Activated CD4-positive, alpha-beta T cell treated with anti-CD3 and anti-CD28 coated beads for 36 hours (primary cell): Measurements from ENCODE around the gene TTC3. TPM values are rescaled to one million over a fixed set of nuclear protein-coding genes. Genes with fewer than 3 reads are reported as not detected.

Experiments
- ATAC-seq: fragments of 200-7000 bp; cut with Tn5 transposase; one replicate; pipeline ENCODE4 v1.10.0; 2021; ENCODE audit warnings: mild to moderate bottlenecking, moderate library complexity
- CTCF ChIA-PET: fragments of 350-600 bp; sonication (Branson Sonifier 250); formaldehyde crosslinking; loops from one replicate; lab custom pipeline; 2021; ENCODE audit warnings: antibody characterized with exemption; lab: Charles Lee
- POLR2A ChIA-PET: fragments of 350-600 bp; sonication (Branson Sonifier 250); formaldehyde crosslinking; loops from one replicate; lab custom pipeline; 2021; ENCODE audit warnings: antibody characterized with exemption, inconsistent platforms; lab: Charles Lee
- DNase-seq: peaks from one replicate; pipeline ENCODE4 v3.0.0-alpha.2; 2020
- H3K27ac Mint-ChIP-seq: one replicate; pipeline ENCODE4 v1.8.0; 2021; ENCODE audit warnings: mixed read lengths
- H3K27me3 Mint-ChIP-seq: one replicate; pipeline ENCODE4 v1.8.0; 2021; ENCODE audit warnings: mixed read lengths
- H3K36me3 Mint-ChIP-seq: one replicate; pipeline ENCODE4 v1.8.0; 2021; ENCODE audit warnings: low read depth, mixed read lengths
- H3K4me1 Mint-ChIP-seq: one replicate; pipeline ENCODE4 v1.8.0; 2021; ENCODE audit warnings: mixed read lengths
- H3K4me3 Mint-ChIP-seq: one replicate; pipeline ENCODE4 v1.8.0; 2021; ENCODE audit warnings: mild to moderate bottlenecking, moderate library complexity, mixed read lengths
- H3K9me3 Mint-ChIP-seq: one replicate; pipeline ENCODE4 v1.8.0; 2021; ENCODE audit warnings: low read depth, mixed read lengths
- intact Hi-C, 2 experiments: fragments of 100-400 bp; cut with DNase I in 1 of 2; cut with micrococcal nuclease in 1 of 2; formaldehyde crosslinking; loops; one replicate each; pipeline versions ENCODE4 v1.14.2 to v1.15.1; 2022 to 2024; cut with DNase I, micrococcal nuclease
- total RNA-seq, 2 experiments: library from RNA; stranded (reverse); gene quantifications; one replicate each; pipeline ENCODE4 v1.2.3, GENCODE V29; 2021

TTC3 gene
- total RNA-seq, 2 experiments from 2014 or later, result 65.1 to 78.9 TPM

GRCh38 chr21:37157938-37158337, 84.9 kb downstream of the TTC3 start:
- H3K27ac Mint-ChIP-seq, result peak overlapping the region; percentile 40
- no peak overlapping the region for H3K4me3 Mint-ChIP-seq
- intact Hi-C loops, result loop anchor here in 1 of 2 experiments (2.0 kb wide), 1 partner anchor 63 kb away; no protein-coding TSS in a partner anchor
- CTCF ChIA-PET, result interaction anchor here (1.0 kb wide), 1 partner anchor 486 kb away, joined by 3 read pairs; no protein-coding TSS in a partner anchor
- ATAC-seq (no peak), DNase-seq (no peak)
- no peaks in the 10 kb centered on the region for H3K27me3 Mint-ChIP-seq
- H3K36me3 Mint-ChIP-seq, result peaks cover 52% of the 10 kb centered on the region
- no peaks in the 10 kb centered on the region for H3K9me3 Mint-ChIP-seq
- H3K4me1 Mint-ChIP-seq, result peaks cover 13% of the 10 kb centered on the region
- POLR2A ChIA-PET, result interaction anchor here (0.7 kb wide), 1 partner anchor 86 kb away, joined by 3 read pairs; no protein-coding TSS in a partner anchor

GRCh38 chr21:37159053-37159776, 86.2 kb downstream of the TTC3 start:
- Mint-ChIP-seq H3K9me3 (no peaks in the 10 kb centered on the region), H3K27me3 (no peaks in the 10 kb centered on the region), H3K4me1 (peaks cover 13% of the 10 kb centered on the region), H3K36me3 (peaks cover 47% of the 10 kb centered on the region), H3K27ac (peak overlapping the region; percentile 88), H3K4me3 (peak overlapping the region; percentile 0)
- peak; percentile 96 for ATAC-seq
- intact Hi-C loops, result loop anchor here in 1 of 2 experiments (2.0 kb wide), 1 partner anchor 62 kb away; no protein-coding TSS in a partner anchor
- peak; percentile 73 for DNase-seq
- ChIA-PET CTCF (no interaction called here), POLR2A (interaction anchor here (0.6 kb wide), 1 partner anchor 405 kb away, joined by 3 read pairs; no protein-coding TSS in a partner anchor)

DNA sequence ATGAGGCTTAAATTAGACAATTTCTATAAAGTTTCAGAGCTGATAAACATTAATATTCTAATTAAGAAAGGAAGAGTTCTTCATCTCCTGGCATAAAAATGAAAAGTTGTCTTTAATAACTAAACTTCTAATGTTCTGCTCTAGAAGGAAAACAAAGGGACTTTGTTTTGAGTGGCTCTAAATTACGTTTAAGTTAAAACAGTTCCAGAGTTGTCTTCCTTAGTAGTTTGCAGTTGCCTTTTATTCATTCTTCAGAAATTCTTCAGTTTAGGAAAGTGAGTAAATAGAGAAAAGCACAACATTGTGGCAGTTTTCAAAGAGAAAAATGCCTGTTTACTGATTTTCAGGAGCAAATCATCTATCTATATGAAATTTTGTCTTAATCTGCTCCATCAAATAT, 86.9 kb downstream of the TTC3 start:
- intact Hi-C loops, result loop anchor here in 1 of 2 experiments (2.0 kb wide), 1 partner anchor 61 kb away; no protein-coding TSS in a partner anchor
- no peaks in the 10 kb centered on the region for H3K27me3 Mint-ChIP-seq
- CTCF ChIA-PET, result no interaction called here
- H3K9me3 Mint-ChIP-seq, result no peaks in the 10 kb centered on the region
- no peak for DNase-seq
- H3K4me1 Mint-ChIP-seq, result peaks cover 13% of the 10 kb centered on the region
- POLR2A ChIA-PET, result no interaction called here
- peak overlapping the region; percentile 25 for H3K27ac Mint-ChIP-seq
- H3K4me3 Mint-ChIP-seq, result no peak overlapping the region
- H3K36me3 Mint-ChIP-seq, result peaks cover 49% of the 10 kb centered on the region
- no peak for ATAC-seq

DNA sequence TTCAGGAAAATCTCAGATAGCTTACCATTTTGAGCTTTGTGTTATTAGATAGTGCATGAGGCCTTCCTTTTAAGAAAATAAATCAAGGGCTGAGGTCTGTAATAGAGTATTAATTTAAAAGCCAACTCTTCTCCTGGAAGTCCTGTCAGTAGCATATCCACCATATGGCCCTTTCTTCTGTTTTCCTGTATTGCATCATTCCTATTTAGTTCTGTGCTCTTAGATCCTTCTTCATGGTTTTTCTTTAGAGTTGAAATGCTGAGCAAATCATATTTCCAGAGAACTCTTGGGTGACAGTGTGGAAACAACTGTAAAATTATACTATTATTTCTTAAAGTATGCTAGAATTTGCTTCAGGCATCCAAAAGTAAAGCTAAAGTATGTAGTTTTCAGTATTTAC, 91.7 kb downstream of the TTC3 start:
- no peak overlapping the region for H3K4me3 Mint-ChIP-seq
- ChIA-PET CTCF (no interaction called here), POLR2A (no interaction called here)
- ATAC-seq (no peak), DNase-seq (no peak)
- no peaks in the 10 kb centered on the region for H3K9me3 Mint-ChIP-seq
- H3K27ac Mint-ChIP-seq, result no peak overlapping the region
- intact Hi-C loops, result loop anchor here in 1 of 2 experiments (5.0 kb wide), 1 partner anchor 478 kb away; no protein-coding TSS in a partner anchor
- H3K36me3 Mint-ChIP-seq, result peaks cover 48% of the 10 kb centered on the region
- no peaks in the 10 kb centered on the region for H3K27me3 Mint-ChIP-seq
- H3K4me1 Mint-ChIP-seq, result no peaks in the 10 kb centered on the region

DNA sequence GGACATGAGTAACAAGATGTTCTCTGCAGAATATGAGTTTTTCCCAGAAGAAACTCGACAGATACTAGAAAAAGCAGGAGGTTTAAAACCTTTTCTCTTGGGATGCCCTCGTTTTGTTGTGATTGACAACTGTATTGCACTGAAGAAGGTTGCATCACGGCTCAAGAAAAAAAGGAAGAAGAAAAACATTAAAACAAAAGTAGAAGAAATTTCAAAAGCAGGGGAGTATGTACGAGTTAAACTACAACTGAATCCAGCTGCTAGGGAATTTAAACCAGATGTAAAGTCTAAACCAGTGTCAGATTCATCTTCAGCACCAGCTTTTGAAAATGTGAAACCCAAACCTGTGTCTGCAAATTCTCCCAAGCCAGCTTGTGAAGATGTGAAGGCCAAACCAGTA, 92.5 kb downstream of the TTC3 start:
- ChIA-PET CTCF (no interaction called here), POLR2A (no interaction called here)
- Mint-ChIP-seq H3K36me3 (peaks cover 48% of the 10 kb centered on the region), H3K9me3 (no peaks in the 10 kb centered on the region), H3K4me1 (no peaks in the 10 kb centered on the region), H3K27me3 (no peaks in the 10 kb centered on the region), H3K27ac (no peak overlapping the region), H3K4me3 (no peak overlapping the region)
- DNase-seq (no peak), ATAC-seq (no peak)
- intact Hi-C loops, result loop anchor here in 1 of 2 experiments (5.0 kb wide), 1 partner anchor 477 kb away; no protein-coding TSS in a partner anchor

DNA sequence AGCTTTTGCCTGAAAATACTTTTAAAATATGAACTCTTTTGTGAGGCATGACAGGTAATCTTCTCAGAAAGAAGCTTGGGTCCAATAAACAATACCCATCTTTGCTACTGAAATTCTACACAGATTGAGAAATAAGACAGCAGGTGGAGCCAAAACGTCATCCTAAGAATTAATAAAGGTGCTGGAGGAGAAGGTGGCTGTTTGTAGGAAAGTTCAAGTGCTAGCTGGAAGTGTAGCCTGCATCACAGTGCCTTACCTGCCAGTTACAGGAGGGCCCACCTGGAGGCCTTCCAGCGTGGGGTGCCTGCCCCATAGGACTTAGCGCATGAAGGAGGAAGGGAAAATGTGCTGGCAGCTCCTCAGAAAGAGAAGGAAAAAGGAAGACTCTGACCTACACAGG, 93.7 kb downstream of the TTC3 start:
- ATAC-seq (no peak), DNase-seq (no peak)
- H3K27me3 Mint-ChIP-seq, result no peaks in the 10 kb centered on the region
- ChIA-PET CTCF (interaction anchor here (0.6 to 1.6 kb wide), 6 partner anchors 10 to 397 kb away, joined by 3 to 5 read pairs (median 3); no protein-coding TSS in a partner anchor), POLR2A (no interaction called here)
- no peak overlapping the region for H3K27ac Mint-ChIP-seq
- intact Hi-C loops, result loop anchor here in 1 of 2 experiments (5.0 kb wide), 1 partner anchor 476 kb away; no protein-coding TSS in a partner anchor
- H3K36me3 Mint-ChIP-seq, result peaks cover 43% of the 10 kb centered on the region
- no peaks in the 10 kb centered on the region for H3K4me1 Mint-ChIP-seq
- H3K9me3 Mint-ChIP-seq, result no peaks in the 10 kb centered on the region
- H3K4me3 Mint-ChIP-seq, result no peak overlapping the region

- no peak for DNase-seq
- H3K4me1 Mint-ChIP-seq, result no peaks in the 10 kb centered on the region
- H3K4me3 Mint-ChIP-seq, result no peak overlapping the region
- CTCF ChIA-PET, result no interaction called here
- no peak for ATAC-seq
- no peaks in the 10 kb centered on the region for H3K27me3 Mint-ChIP-seq
- POLR2A ChIA-PET, result no interaction called here
- no peaks in the 10 kb centered on the region for H3K9me3 Mint-ChIP-seq
- no peak overlapping the region for H3K27ac Mint-ChIP-seq
- H3K36me3 Mint-ChIP-seq, result peaks cover 43% of the 10 kb centered on the region
- intact Hi-C loops, result loop anchor here in 1 of 2 experiments (5.0 kb wide), 1 partner anchor 474 kb away; no protein-coding TSS in a partner anchor
Measured at GRCh38 chr21:37168666-37169065, 95.6 kb downstream of the TTC3 start.

- DNase-seq (no peak), ATAC-seq (no peak)
- Mint-ChIP-seq H3K4me3 (no peak overlapping the region), H3K27me3 (no peaks in the 10 kb centered on the region), H3K27ac (no peak overlapping the region), H3K9me3 (no peaks in the 10 kb centered on the region), H3K4me1 (no peaks in the 10 kb centered on the region), H3K36me3 (peaks cover 40% of the 10 kb centered on the region)
- POLR2A ChIA-PET, result no interaction called here
- CTCF ChIA-PET, result interaction anchor here (1.7 kb wide), 1 partner anchor 45 kb away, joined by 3 read pairs; no protein-coding TSS in a partner anchor
- intact Hi-C loops, result no loop called here
Measured at GRCh38 chr21:37172646-37173045, 99.6 kb downstream of the TTC3 start.

GRCh38 chr21:37176716-37177115, 103.7 kb downstream of the TTC3 start:
- intact Hi-C loops, result no loop called here
- ChIA-PET POLR2A (no interaction called here), CTCF (interaction anchor here (0.6 to 1.1 kb wide), 2 partner anchors 9 to 55 kb away, joined by 3 to 4 read pairs; no protein-coding TSS in a partner anchor)
- H3K36me3 Mint-ChIP-seq, result peaks cover 49% of the 10 kb centered on the region
- no peak overlapping the region for H3K4me3 Mint-ChIP-seq
- DNase-seq (no peak), ATAC-seq (peak; percentile 30)
- no peaks in the 10 kb centered on the region for H3K4me1 Mint-ChIP-seq
- H3K27me3 Mint-ChIP-seq, result no peaks in the 10 kb centered on the region
- H3K27ac Mint-ChIP-seq, result no peak overlapping the region
- no peaks in the 10 kb centered on the region for H3K9me3 Mint-ChIP-seq

DNA sequence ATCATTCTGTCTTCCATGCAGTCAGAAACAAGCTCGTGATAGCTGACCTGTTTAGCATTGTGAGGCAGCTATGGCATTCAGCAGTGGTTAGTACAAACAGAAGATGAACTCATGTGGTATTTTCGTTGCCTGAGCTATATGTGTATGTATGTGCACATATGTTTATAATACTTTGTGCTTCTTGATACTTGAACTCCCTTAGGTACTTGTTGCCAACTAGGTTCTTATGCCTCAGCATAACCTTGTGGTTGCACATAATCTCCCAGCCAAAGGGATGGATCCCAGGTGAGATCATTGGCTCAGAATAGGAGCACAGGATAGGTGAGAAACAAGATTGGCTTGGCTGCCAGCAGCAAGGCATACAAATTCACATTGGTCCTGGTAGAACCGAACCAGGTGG, 108.0 kb downstream of the TTC3 start:
- no peaks in the 10 kb centered on the region for H3K9me3 Mint-ChIP-seq
- CTCF ChIA-PET, result interaction anchor here (0.9 kb wide), 1 partner anchor 378 kb away, joined by 3 read pairs; no protein-coding TSS in a partner anchor
- H3K36me3 Mint-ChIP-seq, result peaks cover 59% of the 10 kb centered on the region
- H3K4me1 Mint-ChIP-seq, result peaks cover 15% of the 10 kb centered on the region
- ATAC-seq, result no peak
- H3K4me3 Mint-ChIP-seq, result no peak overlapping the region
- H3K27me3 Mint-ChIP-seq, result no peaks in the 10 kb centered on the region
- DNase-seq, result no peak
- intact Hi-C loops, result no loop called here
- no peak overlapping the region for H3K27ac Mint-ChIP-seq
- POLR2A ChIA-PET, result no interaction called here

GRCh38 chr21:37182222-37182621, 109.2 kb downstream of the TTC3 start:
- ChIA-PET CTCF (no interaction called here), POLR2A (no interaction called here)
- Mint-ChIP-seq H3K27ac (no peak overlapping the region), H3K27me3 (no peaks in the 10 kb centered on the region), H3K9me3 (no peaks in the 10 kb centered on the region), H3K4me1 (peaks cover 15% of the 10 kb centered on the region), H3K36me3 (peaks cover 53% of the 10 kb centered on the region), H3K4me3 (no peak overlapping the region)
- ATAC-seq, result no peak
- DNase-seq, result no peak
- intact Hi-C loops, result no loop called here
